ENCODE data around the gene MINAR2. TPM values are rescaled to one million over a fixed set of nuclear protein-coding genes. Genes with fewer than 3 reads are reported as not detected.
A peak's percentile ranks its signal among the peaks of the same experiment; 100 is the strongest.

Gene MINAR2
- total RNA-seq, 4 donors from 2014 or later = 0.17 TPM; not detected in 3

GRCh38 chr5:129781594-129781993 lies 33.7 kb downstream of the MINAR2 start:
- no peak overlapping the region for H3K4me3 ChIP-seq
- intact Hi-C loops (cut with DNase I) = no loop called here
- DNase-seq (ENCODE audit: extremely low spot score) = no peak
- WGBS = 43% methylated on average over 2 of the region's 2 CpGs
- H3K27ac ChIP-seq (replicated peaks in 1 of 4) = no peak overlapping the region
- H3K4me1 ChIP-seq = peaks cover 0 to 14% (median 10%) of the 10 kb centered on the region in 4 donors
- no peaks in the 10 kb centered on the region for H3K36me3 ChIP-seq
- H3K27me3 ChIP-seq = no peaks in the 10 kb centered on the region
- TF ChIP-seq POLR2A (IDR thresholded peaks at IDR 0.05; ENCODE audit: low read depth) (no peak), CTCF (IDR thresholded peaks at IDR 0.05) (no peak), EP300 (IDR thresholded peaks at IDR 0.05) (no peak), POLR2AphosphoS5 (IDR thresholded peaks at IDR 0.05) (no peak)
- no peaks in the 10 kb centered on the region for H3K9me3 ChIP-seq

- intact Hi-C loops (cut with DNase I) = no loop called here
- WGBS = 92% methylated on average over 3 of the region's 5 CpGs
Measured at GRCh38 chr5:129803403-129803802, 55.5 kb downstream of the MINAR2 start.

DNA sequence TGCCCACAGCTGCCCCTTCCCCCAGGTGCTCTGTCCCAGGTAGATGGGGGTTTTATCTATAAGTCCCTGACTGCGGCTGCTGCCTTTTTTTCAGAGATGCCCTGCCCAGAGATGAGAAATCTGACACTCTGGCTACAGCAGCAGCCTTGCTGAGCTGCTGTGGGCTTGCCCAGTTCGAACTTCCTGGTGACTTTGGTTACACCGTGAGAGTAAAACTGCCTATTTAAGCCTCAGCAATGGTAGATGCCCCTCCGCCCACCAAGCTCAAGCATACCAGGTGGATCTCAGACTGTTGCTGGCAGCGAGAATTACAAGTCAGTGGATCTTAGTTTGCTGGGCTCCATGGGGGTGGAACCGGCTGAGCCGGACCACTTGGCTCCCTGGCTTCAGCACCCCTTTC lies 56.8 kb downstream of the MINAR2 start:
- peak; percentile 45 for DNase-seq (ENCODE audit: extremely low spot score)
- Histone ChIP-seq H3K4me1 (no peaks in the 10 kb centered on the region), H3K9me3 (peaks cover 0 to 5% (median 0%) of the 10 kb centered on the region in 4 donors), H3K4me3 (no peak overlapping the region), H3K27ac (replicated peaks in 1 of 4) (no peak overlapping the region), H3K27me3 (no peaks in the 10 kb centered on the region), H3K36me3 (no peaks in the 10 kb centered on the region)
- 86% methylated on average over 3 of the region's 7 CpGs for WGBS
- no peak for TF ChIP-seq POLR2AphosphoS5 (IDR thresholded peaks at IDR 0.05)
- TF ChIP-seq CTCF (IDR thresholded peaks at IDR 0.05) = no peak
- TF ChIP-seq POLR2A (IDR thresholded peaks at IDR 0.05; ENCODE audit: low read depth) = no peak
- TF ChIP-seq EP300 (IDR thresholded peaks at IDR 0.05) = no peak
- intact Hi-C loops (cut with DNase I) = no loop called here

More at GRCh38 chr5:129803403-129803802, 55.5 kb downstream of the MINAR2 start:
- DNase-seq (ENCODE audit: extremely low spot score) = peak; percentile 26
- Histone ChIP-seq H3K36me3 (no peaks in the 10 kb centered on the region), H3K27ac (replicated peaks in 1 of 4) (no peak overlapping the region), H3K4me1 (no peaks in the 10 kb centered on the region), H3K27me3 (no peaks in the 10 kb centered on the region), H3K9me3 (peaks cover 0 to 14% (median 2%) of the 10 kb centered on the region in 4 donors), H3K4me3 (no peak overlapping the region)
- TF ChIP-seq CTCF (IDR thresholded peaks at IDR 0.05) (no peak), POLR2AphosphoS5 (IDR thresholded peaks at IDR 0.05) (no peak), POLR2A (IDR thresholded peaks at IDR 0.05; ENCODE audit: low read depth) (no peak), EP300 (IDR thresholded peaks at IDR 0.05) (no peak)

- no peaks in the 10 kb centered on the region for H3K4me1 ChIP-seq
- no peak overlapping the region for H3K4me3 ChIP-seq
- no peaks in the 10 kb centered on the region for H3K27me3 ChIP-seq
- intact Hi-C loops (cut with DNase I) = no loop called here
- no peak for DNase-seq (ENCODE audit: extremely low spot score)
- WGBS = 67% methylated on average over 3 of the region's 3 CpGs
- TF ChIP-seq CTCF (IDR thresholded peaks at IDR 0.05) (no peak), POLR2A (IDR thresholded peaks at IDR 0.05; ENCODE audit: low read depth) (no peak)
- H3K27ac ChIP-seq (replicated peaks in 1 of 4) = no peak overlapping the region
- H3K36me3 ChIP-seq = no peaks in the 10 kb centered on the region
- H3K9me3 ChIP-seq = no peaks in the 10 kb centered on the region
Measured at GRCh38 chr5:129807162-129807814, 59.4 kb downstream of the MINAR2 start.

Other genes starting within 250 kb of the MINAR2 start
- gene CHSY3, start 156.4 kb downstream of the MINAR2 start, total RNA-seq = 1 to 10 TPM; 1.2 to 2.1 (median 1.7) TPM